HuH-7 (cell line): ENCODE data around the gene LBH.

ENCODE experiments used
- DNase-seq: peaks from one replicate; pipeline ENCODE4 v3.0.0; 2011; ENCODE audit warnings: low spot score

The LBH gene

DNA sequence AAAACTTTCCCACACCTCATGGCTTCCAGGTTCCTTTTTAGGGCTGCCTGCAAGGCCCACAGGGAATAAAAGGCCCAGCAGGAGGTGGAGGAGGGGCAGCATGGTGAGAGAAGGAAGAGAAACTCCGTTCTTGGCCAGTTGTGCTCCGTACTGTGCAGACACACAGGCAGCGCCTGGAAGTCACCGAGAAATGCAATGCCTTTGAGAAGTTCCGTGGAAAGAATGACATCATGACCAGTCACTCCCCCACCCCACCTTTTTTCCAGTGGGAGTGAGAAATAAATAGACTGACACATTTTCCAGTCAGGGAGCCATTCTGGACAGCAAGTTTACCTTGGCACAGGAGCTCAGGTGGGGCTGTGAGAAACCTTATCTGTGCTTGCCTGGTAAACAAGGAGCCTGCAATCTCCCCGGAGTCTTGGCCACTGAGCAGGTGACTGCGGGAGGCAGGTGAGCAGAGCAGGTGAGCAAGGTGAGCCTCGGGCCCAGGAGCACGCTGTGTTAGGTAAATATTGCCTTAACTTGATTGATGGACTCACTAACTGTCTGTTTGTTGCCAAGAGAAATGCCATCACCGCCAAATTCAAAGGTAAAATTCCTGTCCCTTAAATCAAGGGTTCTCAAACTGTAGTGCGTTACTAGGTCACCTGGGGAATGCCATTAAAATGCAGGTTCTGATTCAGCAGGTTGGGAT, 13.5 kb upstream of the LBH start:
- no peak for DNase-seq

DNA sequence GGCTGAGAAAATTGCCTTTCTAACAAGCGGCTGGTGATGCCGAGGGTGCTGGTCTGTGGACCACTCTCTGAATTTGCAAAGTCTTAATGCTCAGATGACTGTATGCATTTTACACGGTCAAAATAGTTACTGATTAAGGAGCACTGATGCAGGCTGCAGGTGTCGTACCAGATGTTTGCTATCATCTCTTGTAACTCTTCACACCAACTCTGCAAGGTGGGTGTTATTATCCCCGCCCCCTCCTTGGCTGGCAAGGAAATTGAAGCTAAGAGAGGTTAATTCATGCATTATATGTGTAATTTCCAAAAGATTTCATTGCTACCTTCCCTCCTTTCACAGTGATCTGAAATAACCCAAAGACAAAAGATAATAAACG, 13.0 kb upstream of the LBH start:
- DNase-seq: no peak

DNA sequence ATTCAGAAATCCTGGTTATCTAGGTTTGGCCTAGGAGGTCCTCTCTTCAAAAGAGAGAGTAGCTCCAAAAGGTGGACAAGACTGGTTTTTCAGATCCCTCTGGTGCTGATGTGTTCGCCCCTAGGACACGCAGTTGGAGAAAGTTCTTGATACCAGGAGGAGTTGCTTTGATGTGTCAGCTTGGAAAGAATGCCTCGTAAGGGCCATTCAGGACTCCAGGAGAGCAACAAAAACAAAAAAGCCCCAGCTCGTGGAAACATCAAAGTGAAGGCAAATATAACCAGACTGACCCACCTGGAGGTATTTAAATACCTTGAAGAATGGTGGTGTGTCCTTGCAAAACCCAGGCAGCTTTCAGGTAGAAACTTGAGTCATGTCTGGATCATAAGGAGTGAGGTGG, 12.5 kb upstream of the LBH start:
- DNase-seq: no peak

- DNase-seq: no peak
Measured at GRCh38 chr2:30219886-30220875, 11.2 kb upstream of the LBH start.

DNA sequence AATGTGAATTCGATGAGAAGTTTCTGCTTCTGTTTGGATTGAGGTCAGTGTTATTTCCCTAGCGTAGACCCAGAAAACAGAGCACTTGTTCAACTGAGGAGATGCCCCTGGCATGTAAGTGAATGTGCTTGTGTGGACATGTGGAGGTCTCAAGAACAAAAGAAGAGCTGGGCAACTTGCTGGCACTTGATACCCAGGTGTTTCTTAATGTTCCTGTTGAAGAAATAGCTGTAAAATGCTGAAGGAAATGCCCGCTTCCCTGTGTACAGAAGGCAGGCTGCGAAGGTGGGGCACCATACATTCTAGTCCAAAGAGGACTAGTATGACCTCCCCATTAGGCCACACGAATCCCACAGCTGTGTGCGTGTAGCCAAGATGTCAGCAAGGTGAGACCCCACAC, 9.8 kb upstream of the LBH start:
- no peak for DNase-seq

DNA sequence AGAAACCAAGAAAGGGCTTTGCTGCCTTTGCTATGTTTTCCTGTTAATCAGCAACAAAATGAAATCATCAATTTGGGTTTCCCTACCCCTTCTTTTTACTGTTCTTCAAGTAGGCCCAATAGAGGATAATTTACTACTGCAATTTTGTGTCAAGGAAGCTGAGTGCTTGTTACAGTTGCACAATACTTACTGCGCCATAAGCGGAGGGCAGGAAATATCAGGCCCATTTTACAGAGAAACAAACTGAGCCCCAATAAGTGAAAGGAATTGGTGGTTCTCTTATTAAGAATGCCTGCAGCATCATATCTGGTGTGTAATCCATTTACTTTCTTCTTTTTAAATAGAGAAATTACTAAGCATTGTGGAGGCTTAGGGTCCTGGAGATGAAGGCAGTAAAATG, 9.3 kb upstream of the LBH start:
- no peak for DNase-seq

GRCh38 chr2:30222636-30223360, 8.5 kb upstream of the LBH start:
- DNase-seq: no peak

GRCh38 chr2:30223413-30223874, 7.9 kb upstream of the LBH start:
- DNase-seq: no peak

DNA sequence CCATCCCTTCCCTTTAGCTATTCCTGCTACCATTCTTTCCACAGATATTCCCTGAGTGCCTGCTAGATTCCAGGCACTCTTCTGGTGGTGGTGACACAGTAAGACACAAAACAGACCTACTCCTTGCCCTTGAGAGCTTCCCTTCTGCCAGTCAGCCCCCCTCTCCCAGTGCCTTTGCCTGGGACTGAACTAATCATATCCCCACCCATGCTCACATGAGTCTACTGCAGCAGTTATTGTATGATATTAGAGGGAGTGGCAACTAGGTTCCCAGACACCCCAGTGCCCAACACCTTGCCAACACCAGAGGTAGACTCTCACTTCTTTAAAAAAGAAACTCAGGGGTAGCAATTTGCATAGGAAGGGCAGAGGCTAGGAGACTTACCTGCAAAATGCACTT, 7.2 kb upstream of the LBH start:
- no peak for DNase-seq

- DNase-seq: no peak
Measured at GRCh38 chr2:30225131-30225762, 6.1 kb upstream of the LBH start.

GRCh38 chr2:30226144-30227032, 4.9 kb upstream of the LBH start:
- no peak for DNase-seq

DNA sequence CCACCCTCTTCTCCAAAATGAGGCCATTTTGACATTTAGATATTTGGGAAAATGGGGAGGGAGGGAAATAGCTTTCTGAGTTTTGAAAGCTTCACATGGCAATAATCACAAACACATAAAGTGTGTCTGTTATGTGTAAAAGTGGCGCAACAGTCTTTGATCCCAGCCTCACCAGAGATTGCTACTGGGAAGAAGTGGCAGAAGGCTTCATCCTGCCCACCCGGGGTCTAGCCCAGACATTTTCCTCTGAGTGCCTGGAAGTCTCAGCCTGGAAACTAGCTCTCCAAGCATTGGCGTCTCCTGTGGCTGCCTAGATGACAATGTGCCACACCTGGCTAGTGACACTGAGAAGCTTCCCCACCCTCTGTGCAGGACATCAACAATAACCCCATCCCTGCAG, 1.7 kb upstream of the LBH start:
- DNase-seq: no peak

DNA sequence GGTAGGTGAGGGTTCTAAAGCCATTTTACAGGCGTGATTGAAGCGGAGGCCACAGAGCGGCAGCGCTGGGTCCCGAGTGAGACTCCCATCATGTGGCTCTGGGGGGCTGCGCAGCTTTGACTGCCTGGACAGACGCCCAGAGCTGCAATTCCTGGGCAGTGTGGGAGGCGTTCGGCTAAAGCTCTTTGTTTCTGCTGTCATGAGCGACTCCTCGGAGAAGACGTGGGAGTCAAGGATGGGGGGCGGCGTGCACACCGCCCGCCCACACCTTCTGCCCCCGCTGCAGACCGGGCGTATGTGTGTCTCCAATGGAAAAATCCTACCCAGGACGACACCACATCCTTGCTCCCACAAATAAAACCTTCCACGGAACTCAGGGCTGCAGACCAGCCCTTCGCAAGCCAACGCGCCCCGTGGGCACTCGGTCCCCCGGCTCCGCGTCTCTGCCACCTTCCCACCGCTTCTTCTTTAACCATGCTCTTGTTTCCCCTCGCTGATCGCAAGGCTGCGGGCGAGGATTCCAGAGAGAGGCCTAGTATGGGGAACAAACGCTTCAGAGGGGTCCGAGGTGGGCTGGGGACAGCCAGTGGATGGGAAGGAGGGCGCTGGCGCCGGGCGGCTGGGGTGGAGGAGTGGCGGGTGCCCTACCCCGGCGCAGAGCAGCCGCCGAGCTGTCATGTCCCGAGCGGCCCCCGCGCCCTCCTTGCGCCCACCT, 680 bp upstream of the LBH start:
- no peak for DNase-seq

- DNase-seq: peak; percentile 54
Measured at GRCh38 chr2:30231996-30232800, 864 bp downstream of the LBH start.

DNA sequence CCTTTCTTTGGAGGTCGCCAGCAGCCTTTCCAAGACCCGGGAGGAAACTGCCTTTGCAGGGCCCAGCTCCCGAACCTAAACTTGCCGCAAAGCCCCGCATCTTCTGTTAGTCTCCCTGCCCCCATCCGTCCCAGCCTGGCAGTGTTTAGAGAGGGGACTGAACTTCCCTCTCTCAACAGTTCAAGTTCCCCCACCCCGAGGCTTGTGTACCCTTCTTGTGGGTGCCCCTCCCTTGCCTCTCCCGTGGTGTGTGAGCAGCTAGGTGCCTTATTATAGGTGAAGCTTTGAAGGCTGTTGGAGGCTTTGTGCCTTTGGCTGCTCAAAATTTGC, 1.4 kb downstream of the LBH start:
- no peak for DNase-seq

DNA sequence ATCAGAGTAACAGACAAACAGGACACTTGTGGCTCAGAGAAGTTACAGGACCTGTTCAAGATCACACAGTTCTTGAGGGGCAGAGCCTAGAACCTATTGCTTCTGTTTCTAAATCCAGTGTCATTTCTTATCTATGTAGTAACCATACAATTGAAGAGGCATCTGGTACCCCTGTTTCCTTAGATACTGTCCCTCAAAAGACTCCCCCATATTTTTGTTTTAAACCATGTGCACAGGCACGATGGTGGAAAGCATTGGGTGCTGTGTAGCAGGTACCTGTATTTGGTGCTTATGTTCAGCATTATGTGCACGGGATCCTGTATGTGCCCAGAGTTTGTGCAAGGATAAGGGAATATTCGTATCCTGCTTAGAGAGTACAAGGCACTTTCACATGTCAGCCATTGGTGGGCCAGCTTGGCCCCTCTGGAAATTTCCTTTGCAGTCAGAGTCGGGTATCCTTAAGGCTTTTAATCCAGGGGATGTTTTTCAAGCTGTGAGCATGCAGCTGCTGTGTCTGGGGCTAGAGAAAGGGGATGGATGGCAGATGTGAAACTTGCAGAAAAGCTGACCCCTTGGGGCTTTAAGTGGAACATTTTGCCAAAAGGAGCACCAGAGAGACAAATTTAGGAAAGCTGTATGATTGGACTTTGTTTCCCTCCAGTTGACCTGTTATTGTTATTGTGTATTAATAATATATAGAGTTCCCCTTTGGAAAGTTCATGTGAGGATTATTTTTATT, 2.1 kb downstream of the LBH start:
- no peak for DNase-seq

DNA sequence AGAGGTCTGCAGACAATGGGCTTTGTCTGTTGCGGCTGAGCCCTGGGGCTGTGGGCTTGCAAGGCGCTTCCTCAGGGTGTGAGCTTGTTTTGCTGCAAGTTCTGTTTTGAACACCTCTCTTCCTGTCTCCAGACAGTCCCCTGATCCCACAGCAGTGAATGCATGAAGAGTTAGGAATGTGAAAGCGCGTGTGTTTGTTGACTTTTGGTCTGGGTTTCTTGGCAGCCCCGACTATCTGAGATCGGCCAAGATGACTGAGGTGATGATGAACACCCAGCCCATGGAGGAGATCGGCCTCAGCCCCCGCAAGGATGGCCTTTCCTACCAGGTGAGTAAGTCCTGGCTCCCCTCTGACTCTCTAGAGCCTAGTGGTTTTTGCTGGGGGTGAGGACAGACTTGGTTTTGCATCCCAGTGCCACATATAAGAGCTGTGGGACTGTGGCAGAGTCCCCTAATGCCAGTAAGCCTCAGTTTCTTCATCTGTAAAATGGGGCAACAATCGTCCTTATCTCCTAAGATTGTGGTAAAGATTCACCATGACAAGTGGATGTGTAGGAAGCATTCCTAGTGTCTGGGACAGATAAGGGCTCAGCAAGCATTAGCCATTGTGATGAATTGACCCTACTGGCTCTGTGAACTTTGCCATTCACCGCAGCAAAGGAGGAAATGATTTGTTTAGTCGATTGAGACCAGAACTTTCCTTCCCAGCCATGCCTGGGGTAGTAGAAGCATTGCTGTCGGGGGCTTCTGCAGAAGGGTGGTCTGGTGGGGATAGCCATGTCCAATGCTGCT, 3.0 kb downstream of the LBH start:
- DNase-seq: no peak

DNA sequence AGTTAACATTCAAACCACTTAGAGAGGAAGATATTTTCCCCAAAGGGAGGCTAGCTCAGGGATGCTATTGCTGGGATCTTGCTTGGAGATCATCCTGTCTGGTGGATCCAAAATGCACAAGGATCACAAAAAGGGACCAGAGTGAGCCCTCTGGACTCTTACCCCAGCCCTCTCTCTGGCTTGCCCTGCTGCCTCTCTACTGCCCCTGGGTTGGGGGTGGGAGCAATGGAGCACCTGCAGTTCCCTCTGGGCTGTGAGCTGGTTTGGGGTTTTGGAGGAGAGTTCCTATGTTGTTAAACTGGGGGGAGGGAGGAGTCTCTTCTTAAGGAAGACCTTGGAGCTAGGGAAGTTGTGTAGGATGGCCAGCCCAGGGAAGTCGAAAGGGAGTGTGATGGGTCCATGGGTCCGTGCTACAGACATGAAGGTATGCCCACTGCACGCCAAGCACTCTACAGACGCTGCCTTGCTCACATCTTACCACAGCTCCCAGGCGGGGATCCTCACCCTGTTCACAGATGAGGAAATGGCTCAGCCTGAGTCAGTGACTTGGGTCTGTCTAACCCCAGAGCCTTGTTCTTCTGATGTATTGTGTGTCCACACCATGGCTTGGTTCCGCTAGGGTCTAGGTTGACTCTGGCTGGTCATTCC, 3.8 kb downstream of the LBH start:
- no peak for DNase-seq
